ENCODE results near the gene ZCCHC7. TPM values are rescaled to one million over a fixed set of nuclear protein-coding genes. Genes with fewer than 3 reads are reported as not detected.

ZCCHC7 gene
- total RNA-seq, 1 experiment from 2014 or later: 41.7 TPM

GRCh38 chr9:37353791-37354190 lies 233.4 kb downstream of the ZCCHC7 start:
- Mint-ChIP-seq H3K9me3 (ENCODE audit: unreplicated experiment) (no peaks in the 10 kb centered on the region), H3K27me3 (ENCODE audit: insufficient read depth, unreplicated experiment) (no peaks in the 10 kb centered on the region), H3K36me3 (ENCODE audit: insufficient read depth, unreplicated experiment) (peaks cover 40% of the 10 kb centered on the region), H3K27ac (ENCODE audit: low read depth, unreplicated experiment) (no peak overlapping the region), H3K4me3 (ENCODE audit: unreplicated experiment) (no peak overlapping the region), H3K4me1 (ENCODE audit: insufficient read depth, unreplicated experiment) (peaks cover 5% of the 10 kb centered on the region)
- CTCF ChIA-PET: interaction anchor here (0.6 kb wide), 1 partner anchor 12 kb away, joined by 3 read pairs; no protein-coding TSS in a partner anchor
- DNase-seq (ENCODE audit: unreplicated experiment): no peak
- intact Hi-C loops (cut with micrococcal nuclease): no loop called here
- POLR2A ChIA-PET: interaction anchor here (0.6 kb wide), 1 partner anchor 29 kb away, joined by 3 read pairs; no protein-coding TSS in a partner anchor
- no peak for TF ChIP-seq CTCF (IDR thresholded peaks at IDR 0.05; ENCODE audit: unreplicated experiment)
- no TSS peak for BruUV-seq (replicated peaks)

GRCh38 chr9:37362430-37362829 lies 242.1 kb downstream of the ZCCHC7 start:
- ChIA-PET POLR2A (no interaction called here), CTCF (no interaction called here)
- DNase-seq (ENCODE audit: unreplicated experiment): no peak
- no peaks in the 10 kb centered on the region for H3K4me1 Mint-ChIP-seq (ENCODE audit: insufficient read depth, unreplicated experiment)
- H3K4me3 Mint-ChIP-seq (ENCODE audit: unreplicated experiment): no peak overlapping the region
- no peaks in the 10 kb centered on the region for H3K9me3 Mint-ChIP-seq (ENCODE audit: unreplicated experiment)
- TF ChIP-seq CTCF (IDR thresholded peaks at IDR 0.05; ENCODE audit: unreplicated experiment): no peak
- intact Hi-C loops (cut with micrococcal nuclease): no loop called here
- no peak overlapping the region for H3K27ac Mint-ChIP-seq (ENCODE audit: low read depth, unreplicated experiment)
- BruUV-seq (replicated peaks): no TSS peak
- no peaks in the 10 kb centered on the region for H3K27me3 Mint-ChIP-seq (ENCODE audit: insufficient read depth, unreplicated experiment)
- peaks cover 47% of the 10 kb centered on the region for H3K36me3 Mint-ChIP-seq (ENCODE audit: insufficient read depth, unreplicated experiment)

GRCh38 chr9:37363124-37363523 lies 242.8 kb downstream of the ZCCHC7 start:
- no peaks in the 10 kb centered on the region for H3K27me3 Mint-ChIP-seq (ENCODE audit: insufficient read depth, unreplicated experiment)
- no peaks in the 10 kb centered on the region for H3K9me3 Mint-ChIP-seq (ENCODE audit: unreplicated experiment)
- ChIA-PET POLR2A (no interaction called here), CTCF (interaction anchor here (0.9 to 1.2 kb wide), 2 partner anchors 21 to 956 kb away, joined by 3 read pairs; no protein-coding TSS in a partner anchor)
- no peak for DNase-seq (ENCODE audit: unreplicated experiment)
- BruUV-seq (replicated peaks): no TSS peak
- intact Hi-C loops (cut with micrococcal nuclease): no loop called here
- H3K4me1 Mint-ChIP-seq (ENCODE audit: insufficient read depth, unreplicated experiment): no peaks in the 10 kb centered on the region
- TF ChIP-seq CTCF (IDR thresholded peaks at IDR 0.05; ENCODE audit: unreplicated experiment): no peak
- no peak overlapping the region for H3K27ac Mint-ChIP-seq (ENCODE audit: low read depth, unreplicated experiment)
- no peak overlapping the region for H3K4me3 Mint-ChIP-seq (ENCODE audit: unreplicated experiment)
- H3K36me3 Mint-ChIP-seq (ENCODE audit: insufficient read depth, unreplicated experiment): peaks cover 44% of the 10 kb centered on the region

- H3K36me3 Mint-ChIP-seq (ENCODE audit: insufficient read depth, unreplicated experiment): peaks cover 40% of the 10 kb centered on the region
- intact Hi-C loops (cut with micrococcal nuclease): no loop called here
- no peaks in the 10 kb centered on the region for H3K4me1 Mint-ChIP-seq (ENCODE audit: insufficient read depth, unreplicated experiment)
- H3K27me3 Mint-ChIP-seq (ENCODE audit: insufficient read depth, unreplicated experiment): no peaks in the 10 kb centered on the region
- DNase-seq (ENCODE audit: unreplicated experiment): no peak
- ChIA-PET POLR2A (interaction anchor here (1.0 kb wide), 1 partner anchor 9 kb away, joined by 4 read pairs; no protein-coding TSS in a partner anchor), CTCF (interaction anchor here (0.9 to 2.3 kb wide), 3 partner anchors 22 to 957 kb away, joined by 3 to 6 read pairs (median 3); no protein-coding TSS in a partner anchor)
- BruUV-seq (replicated peaks): no TSS peak
- no peak overlapping the region for H3K27ac Mint-ChIP-seq (ENCODE audit: low read depth, unreplicated experiment)
- H3K9me3 Mint-ChIP-seq (ENCODE audit: unreplicated experiment): no peaks in the 10 kb centered on the region
- TF ChIP-seq CTCF (IDR thresholded peaks at IDR 0.05; ENCODE audit: unreplicated experiment): no peak
- H3K4me3 Mint-ChIP-seq (ENCODE audit: unreplicated experiment): no peak overlapping the region
Measured at GRCh38 chr9:37364136-37364535, 243.8 kb downstream of the ZCCHC7 start.
